HG02884 (cell line): ENCODE results near the gene RAB5IF.
"Not testable (repeated sequence)": the region's sequence is repeated elsewhere in the genome, so short reads cannot be mapped to it uniquely, and the experiment has no call there.

Experiments used
- ATAC-seq: cut with Tn5 transposase; IDR thresholded peaks from one replicate; pipeline ENCODE4 v1.9.1; 2021; ENCODE audit warnings: mild to moderate bottlenecking, moderate library complexity; ENCODE audit not compliant: unreplicated experiment

RAB5IF gene

GRCh38 chr20:36628076-36628475, 22.5 kb downstream of the RAB5IF start:
- no peak for ATAC-seq

- no peak for ATAC-seq
Measured at GRCh38 chr20:36629719-36630681, 24.4 kb downstream of the RAB5IF start.

GRCh38 chr20:36631646-36632045, 26.1 kb downstream of the RAB5IF start:
- ATAC-seq: no peak

GRCh38 chr20:36632147-36632486, 26.5 kb downstream of the RAB5IF start:
- ATAC-seq: no peak

GRCh38 chr20:36632487-36633284, 27.1 kb downstream of the RAB5IF start:
- no peak for ATAC-seq

GRCh38 chr20:36633285-36633772, 27.8 kb downstream of the RAB5IF start:
- ATAC-seq: no peak

GRCh38 chr20:36634342-36634741, 28.8 kb downstream of the RAB5IF start:
- no peak for ATAC-seq

GRCh38 chr20:36638876-36639400, 33.4 kb downstream of the RAB5IF start:
- ATAC-seq: not testable (repeated sequence)

- ATAC-seq: no peak
Measured at GRCh38 chr20:36641506-36641843, 35.9 kb downstream of the RAB5IF start.

GRCh38 chr20:36642136-36642535, 36.6 kb downstream of the RAB5IF start:
- no peak for ATAC-seq

- ATAC-seq: no peak
Measured at GRCh38 chr20:36644032-36644705, 38.6 kb downstream of the RAB5IF start.

- ATAC-seq: no peak
Measured at GRCh38 chr20:36644706-36645095, 39.1 kb downstream of the RAB5IF start.

- ATAC-seq: no peak
Measured at GRCh38 chr20:36645353-36645752, 39.8 kb downstream of the RAB5IF start.

- ATAC-seq: no peak
Measured at GRCh38 chr20:36645998-36646397, 40.4 kb downstream of the RAB5IF start, which contains the start of gene SLA2. Gene SLA2 (minus strand): TSS chr20:36646196. CDS start chr20:36641335, 4,861 bp downstream.

GRCh38 chr20:36646678-36647077, 41.1 kb downstream of the RAB5IF start:
- ATAC-seq: no peak

GRCh38 chr20:36647196-36648121, 41.9 kb downstream of the RAB5IF start:
- no peak for ATAC-seq

- ATAC-seq: no peak
Measured at GRCh38 chr20:36653456-36653855, 47.9 kb downstream of the RAB5IF start.

- no peak for ATAC-seq
Measured at GRCh38 chr20:36654506-36654905, 48.9 kb downstream of the RAB5IF start.

- no peak for ATAC-seq
Measured at GRCh38 chr20:36655004-36655403, 49.4 kb downstream of the RAB5IF start.

- no peak for ATAC-seq
Measured at GRCh38 chr20:36656733-36657132, 51.2 kb downstream of the RAB5IF start.
